GM19043 (cell line): ENCODE results near the gene LPO.

Source experiments
- ATAC-seq: cut with Tn5 transposase; IDR thresholded peaks from one replicate; pipeline ENCODE4 v1.9.1; 2021; ENCODE audit warnings: low read depth; ENCODE audit not compliant: unreplicated experiment

The LPO gene

DNA sequence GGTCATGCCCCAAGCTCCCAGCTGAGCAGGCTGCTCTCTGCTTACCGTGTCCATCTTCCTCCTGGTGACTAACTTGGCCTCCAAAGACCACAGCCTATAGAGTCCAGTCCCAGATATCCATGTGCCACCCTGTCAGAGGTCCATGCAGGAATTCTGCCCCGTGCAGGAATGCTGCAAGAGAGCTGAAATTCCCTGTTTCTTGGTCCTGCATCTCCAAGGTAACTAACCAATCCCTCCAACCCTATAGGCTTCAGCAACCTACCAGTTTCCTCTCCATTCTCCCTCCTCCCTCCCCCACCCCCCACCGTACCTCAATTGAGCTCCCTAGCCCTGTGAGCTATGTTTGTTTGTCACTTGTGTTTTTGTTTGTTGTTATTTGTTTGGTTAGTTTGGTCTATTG lies 9.7 kb upstream of the LPO start:
- no peak for ATAC-seq

DNA sequence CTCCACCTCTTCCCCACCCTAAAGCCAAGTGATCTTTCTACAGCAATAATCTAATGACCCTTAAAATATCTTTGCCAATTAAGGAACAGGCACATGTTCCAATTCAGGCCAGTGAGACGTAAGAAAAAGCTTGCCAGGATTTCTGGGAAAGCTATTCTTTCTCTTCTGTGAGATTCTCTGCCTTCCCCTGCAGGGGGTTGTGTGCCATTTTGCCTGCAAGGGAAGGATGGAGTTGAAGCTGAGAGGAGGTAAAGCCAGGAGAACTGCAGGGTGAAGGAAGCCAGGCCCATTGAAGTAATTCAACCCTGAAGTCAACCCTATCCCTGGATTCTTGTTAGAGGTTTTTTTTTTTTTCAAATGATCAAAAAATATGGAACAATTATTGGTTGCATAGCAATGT lies 9.0 kb upstream of the LPO start:
- ATAC-seq: no peak

DNA sequence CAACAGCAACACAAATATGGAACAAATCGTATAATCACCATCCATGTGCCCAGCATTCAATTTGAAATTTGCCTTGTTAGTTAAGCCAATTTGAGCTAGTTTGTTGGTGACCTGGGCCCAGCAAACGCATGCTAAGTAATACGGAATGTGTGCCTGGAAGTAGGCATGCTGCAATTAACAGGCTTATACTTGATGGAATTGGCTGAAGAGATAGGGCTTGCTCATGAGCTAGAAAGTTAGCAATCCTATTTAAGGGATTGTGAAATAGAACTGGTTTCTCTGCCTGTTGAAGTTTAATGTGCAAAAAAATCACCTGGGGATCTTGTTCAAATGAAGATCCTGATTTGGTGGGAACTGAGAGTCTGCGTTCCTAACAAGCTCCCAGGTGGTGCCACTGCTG lies 8.5 kb upstream of the LPO start:
- ATAC-seq: no peak

DNA sequence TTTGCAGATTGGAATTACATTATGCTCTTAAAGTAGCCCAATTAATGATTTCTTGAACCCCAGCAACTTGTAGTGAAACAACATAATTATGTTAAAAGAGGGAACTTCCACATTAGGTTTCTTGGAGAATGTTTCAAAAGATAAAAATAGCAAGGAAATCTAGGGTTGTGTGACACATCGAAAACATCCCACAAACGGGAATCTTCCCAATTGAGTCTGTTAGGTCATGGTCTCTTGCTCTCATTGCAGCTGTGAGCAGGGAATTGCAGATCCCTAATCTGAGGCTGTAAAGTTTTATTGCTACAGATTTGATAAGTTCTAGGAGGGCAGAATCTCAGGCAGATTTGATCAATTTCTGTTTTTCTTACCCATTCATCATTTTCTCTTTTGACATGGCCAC lies 6.7 kb upstream of the LPO start:
- ATAC-seq: no peak

DNA sequence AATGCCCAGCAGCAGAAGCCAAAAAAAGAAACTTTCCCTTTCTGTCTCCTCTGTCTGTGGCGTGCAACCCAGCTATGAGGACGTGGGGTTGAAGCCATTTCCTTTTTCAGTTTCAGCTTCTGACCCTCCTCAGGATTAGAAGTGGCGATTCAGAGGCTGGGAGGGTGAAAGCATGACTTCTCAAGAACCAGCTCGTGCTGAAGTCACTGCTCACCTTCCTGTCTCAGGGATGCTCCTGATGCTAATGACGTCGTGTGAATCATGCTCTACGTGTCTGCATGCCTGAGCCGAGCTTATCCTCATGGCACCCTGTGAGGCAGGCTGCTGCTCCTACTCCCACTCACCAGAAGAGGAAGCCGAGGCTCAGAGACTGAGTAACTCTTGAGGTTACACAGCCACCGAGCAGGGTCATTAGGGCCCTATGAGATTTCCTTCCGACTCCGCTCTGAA lies 5.7 kb upstream of the LPO start:
- ATAC-seq: peak; percentile 72

DNA sequence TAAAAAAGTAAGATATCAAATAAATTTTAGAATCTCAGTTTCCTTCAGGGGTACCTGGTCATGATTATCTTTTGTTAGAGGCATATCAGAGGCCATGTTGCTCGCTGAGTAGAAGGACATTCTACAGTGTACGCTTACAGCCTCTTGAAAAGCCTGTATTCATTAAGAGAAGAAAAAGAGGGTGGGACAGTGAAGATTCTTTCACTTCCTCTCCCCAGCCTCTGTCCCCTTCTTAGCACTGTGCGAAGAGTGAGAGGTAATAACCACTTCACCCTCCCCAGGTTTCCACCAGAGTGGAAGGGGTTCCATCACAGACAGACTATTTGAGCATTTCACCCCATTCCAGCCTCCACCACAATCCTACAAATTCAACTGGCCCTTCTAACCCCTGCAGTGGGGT lies 4.8 kb upstream of the LPO start:
- ATAC-seq: peak; percentile 61

DNA sequence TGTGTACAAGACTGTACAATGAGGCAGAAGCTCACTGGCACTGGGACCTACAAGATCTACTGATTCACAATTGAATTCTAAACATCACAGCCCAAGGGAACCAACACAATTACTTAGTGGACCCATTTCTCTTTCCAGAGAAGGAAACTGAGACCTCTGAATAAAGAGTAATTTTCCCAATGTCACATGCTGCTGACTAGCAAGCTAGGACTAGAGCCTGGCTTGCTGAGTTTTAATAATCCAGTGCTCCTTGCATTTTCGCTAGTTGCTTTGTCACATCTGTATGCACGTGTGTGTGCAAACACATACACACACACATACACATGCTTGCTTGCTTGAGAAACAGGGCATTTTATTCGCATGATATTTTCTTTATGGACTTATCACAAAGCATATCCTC lies 3.9 kb upstream of the LPO start:
- no peak for ATAC-seq

DNA sequence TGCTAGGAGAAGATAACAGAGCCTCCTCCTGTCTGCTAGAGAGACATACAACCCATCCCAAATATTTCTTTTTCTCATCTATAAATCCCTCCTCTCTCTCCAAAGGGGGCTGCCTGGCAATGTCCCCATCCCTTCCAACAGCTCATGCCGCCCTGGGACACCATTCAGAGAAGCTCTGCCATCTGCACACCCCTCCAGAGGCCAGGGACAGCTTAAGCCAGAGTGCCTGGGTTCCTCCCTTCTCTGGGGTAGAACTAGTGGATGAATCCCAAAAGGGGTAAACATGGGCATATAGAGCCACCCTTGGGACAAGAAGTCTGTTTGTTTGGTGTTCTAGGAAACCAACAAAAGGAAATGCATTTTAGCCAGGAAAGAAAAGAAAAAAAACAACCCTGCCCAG lies 2.6 kb upstream of the LPO start:
- ATAC-seq: no peak

DNA sequence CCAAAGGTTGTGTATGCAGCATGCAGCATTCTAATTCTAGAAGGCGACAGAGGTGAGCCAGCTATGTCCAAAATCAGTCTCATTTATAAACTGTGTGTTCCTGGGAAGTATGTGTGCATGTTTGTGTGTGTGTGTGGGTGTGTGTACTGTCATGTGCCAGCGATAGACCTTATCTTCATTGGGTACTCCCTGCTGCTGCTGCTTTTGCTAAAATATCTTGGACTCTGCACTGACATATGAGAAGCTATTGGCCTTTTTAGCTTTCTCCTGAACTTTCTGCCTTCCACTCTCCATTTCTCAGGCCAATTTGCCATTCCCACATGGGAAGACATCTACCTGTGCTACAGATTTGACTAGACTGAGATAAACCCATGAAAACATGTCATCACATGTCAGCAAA lies 2.0 kb upstream of the LPO start:
- ATAC-seq: no peak

DNA sequence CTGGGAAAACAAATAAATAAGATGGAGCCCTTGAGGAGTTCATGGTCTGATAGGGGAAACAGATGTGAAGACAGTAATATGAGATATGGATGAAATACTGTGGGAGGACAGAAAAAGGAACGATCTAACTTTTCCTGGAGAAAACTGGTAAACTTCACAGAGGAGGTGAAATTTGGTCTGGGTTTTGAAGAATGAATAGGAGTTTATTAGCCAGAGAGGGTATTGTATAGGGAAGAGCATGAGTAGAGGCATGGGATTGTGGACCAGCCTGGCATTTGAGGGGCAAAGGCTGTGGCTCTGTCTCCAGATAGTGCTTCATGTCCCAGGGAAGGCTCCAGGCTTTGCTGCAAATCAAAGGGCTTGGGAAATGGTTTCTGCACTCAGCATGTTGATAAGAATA lies 1.6 kb downstream of the LPO start:
- ATAC-seq: no peak

DNA sequence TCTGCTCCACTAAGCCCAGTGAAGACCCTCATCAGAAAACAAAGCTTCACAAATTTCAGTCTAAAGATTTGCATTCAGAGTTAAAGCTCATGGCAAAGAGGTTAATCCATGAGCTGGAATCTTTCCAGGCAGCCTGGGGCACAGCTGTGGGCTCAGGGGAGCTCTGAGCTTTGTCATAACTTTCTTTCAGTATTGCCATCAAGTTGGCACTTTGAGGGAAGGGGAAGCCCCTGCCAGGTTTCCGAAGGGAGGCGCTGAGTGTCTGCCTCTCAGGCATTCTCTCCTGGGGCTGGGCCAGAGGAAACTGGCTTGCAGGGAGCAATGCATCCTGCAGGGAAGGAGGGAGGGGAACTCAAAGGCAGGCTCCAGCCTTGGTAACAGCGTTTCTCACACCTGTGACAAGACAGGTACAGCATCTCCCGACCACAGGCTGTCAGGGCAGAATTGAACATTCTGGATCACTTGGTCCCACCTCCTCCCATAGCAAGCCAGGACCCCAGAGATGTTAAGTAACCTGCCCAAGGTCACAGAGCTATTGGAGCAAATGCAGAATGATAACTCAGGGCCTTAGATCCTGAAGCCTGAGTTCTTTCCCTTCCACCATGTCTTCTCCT lies 3.9 kb downstream of the LPO start:
- no peak for ATAC-seq

DNA sequence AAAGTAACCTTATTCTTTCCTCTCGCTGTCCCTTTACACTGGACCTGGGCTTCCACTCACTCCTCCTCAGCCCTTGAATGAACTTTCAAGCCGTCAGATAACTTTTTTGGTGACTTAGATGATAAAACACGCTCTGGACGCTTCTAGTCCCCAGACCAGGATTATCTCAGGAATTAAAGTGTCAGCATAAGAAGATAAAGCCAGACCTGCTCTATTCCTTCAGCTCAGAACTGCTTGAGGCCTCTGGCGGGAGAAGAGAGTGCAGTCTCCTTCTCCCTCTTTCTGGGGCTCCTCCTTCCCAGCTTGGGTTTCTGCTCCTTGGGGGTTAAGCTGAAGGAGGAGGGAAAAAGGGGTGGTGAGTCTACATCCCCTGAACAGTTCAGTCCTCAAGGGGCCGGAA lies 6.6 kb downstream of the LPO start:
- ATAC-seq: no peak

DNA sequence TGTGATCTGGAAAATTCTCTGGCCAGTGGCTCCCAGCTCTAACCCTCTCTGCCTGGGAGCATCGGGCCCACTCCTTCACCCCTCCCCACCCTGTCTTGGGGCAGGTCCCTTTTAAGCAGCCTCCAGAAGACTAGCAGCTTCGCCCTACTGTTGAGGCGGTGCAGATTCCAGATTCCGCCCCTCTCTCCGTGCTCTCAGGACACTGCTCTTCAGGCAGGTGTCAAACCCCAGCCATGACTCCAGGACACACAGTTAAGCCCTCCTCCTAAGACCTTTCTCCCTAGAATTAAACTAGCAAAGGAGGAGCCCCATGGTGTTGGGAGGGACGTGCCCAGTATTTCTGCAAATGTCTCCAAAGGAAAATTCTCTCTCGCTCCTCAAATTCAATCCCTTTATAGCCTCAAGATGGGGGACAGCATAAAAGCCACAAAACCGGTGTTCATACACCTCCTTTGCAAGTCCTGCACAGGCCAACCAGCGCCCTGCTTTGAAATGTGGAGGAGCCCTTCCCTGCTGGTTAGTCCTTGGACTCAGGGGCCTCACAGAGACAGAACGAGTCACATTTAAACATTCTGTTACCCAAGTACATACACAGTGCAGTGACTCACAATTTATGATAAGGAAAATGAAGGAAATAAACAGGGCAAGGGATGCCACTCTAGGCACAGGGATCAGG lies 7.2 kb downstream of the LPO start:
- ATAC-seq: no peak

DNA sequence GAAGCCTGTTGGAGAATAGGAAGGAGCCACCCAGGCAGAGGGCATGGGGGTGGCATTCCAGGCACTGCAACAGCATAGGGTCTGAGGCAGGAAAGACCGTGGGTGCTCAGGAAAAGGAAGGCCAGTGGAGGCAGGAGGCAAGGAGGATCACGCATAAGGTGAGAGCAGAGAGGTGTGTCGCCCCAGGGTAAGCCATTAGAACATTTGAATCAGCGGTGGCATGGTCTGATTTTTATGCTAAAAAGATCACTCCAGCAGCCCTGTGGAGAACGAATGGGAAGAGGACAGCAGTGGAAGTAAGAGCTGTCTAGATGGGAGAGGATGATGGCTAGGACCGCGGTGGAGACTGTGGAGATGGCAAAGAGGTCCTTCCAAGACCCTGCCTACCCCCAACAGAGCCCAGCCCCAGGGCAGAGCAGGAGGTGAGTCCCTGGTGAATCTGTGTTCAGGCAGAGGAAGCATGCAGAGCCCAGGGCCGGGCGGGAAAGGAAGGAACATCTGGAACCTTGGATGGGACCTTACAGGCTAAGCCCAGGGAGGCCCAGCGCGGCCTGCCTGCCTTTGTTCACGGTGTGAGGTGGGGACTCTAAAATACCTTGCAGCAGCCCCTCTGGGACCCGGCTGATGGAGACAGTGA lies 7.8 kb downstream of the LPO start:
- ATAC-seq: no peak

DNA sequence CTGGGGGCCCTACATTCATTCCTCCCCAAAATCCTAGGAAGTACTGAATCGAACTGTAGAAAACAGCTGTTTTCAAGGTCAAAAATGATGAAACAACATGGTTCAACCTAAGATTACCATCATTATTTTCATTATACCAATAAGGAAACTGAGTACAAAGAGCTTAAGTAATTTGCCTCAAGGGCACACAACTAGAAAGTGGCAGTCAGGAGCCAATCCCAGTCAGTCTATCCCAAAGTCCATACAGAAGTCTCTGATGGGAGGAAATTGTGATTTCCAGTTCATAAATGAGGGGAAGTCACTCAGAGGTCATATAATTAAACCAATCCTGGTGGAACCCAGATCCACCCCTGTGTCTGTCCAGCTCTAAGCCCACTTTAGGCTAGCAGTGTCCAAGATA lies 8.4 kb downstream of the LPO start:
- ATAC-seq: no peak

DNA sequence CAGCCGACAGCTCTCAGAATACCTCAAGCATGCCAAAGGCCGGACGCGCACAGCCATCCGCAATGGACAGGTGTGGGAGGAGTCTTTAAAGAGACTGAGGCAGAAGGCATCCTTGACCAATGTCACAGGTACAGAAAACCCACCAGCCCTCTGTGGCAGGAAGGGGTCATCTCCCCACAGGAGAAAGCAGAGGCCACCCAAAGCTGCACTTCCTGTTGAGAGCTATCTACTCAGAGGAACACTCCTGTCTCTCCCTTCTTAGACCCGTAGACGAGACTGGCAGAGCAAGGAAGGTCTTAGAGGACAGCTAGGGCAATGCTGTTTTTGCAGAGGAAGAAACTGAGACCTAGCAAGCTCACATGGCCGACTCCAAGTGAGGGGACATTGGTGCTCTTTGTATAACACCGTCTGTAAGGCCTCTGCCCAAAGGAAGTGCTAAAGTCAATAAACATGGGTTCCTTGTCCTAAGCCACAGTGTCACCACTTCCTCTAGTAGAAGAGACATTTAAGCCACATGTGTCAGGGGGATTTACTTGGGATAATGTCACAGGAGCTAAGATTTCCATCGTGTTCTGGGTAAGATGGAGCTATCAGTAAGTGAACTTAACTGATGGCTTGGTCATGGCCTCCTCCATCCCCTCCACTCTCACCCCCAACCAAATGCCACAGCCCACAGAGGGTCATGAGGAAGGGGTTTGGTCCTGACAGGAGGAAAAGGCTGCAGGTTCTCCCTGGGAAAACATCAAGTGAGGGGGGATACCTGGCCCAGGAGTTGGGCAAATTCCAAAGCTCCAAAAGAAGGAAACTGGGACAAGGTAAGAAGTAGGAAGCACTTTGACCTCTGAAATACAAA lies 9.4 kb downstream of the LPO start:
- no peak for ATAC-seq

DNA sequence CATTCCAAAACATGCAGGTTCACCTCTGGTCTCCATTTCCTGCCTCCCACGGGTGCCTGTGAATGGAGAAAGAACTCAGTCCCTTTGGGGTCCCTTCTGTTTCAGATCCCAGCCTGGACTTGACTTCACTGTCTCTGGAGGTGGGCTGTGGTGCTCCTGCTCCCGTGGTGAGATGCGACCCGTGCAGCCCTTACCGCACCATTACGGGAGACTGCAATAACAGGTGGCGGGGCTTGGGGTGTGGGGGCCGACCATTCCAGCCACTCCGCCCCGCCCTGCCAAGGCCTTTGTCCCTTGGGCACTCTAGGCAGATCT lies 10.5 kb downstream of the LPO start:
- no peak for ATAC-seq

DNA sequence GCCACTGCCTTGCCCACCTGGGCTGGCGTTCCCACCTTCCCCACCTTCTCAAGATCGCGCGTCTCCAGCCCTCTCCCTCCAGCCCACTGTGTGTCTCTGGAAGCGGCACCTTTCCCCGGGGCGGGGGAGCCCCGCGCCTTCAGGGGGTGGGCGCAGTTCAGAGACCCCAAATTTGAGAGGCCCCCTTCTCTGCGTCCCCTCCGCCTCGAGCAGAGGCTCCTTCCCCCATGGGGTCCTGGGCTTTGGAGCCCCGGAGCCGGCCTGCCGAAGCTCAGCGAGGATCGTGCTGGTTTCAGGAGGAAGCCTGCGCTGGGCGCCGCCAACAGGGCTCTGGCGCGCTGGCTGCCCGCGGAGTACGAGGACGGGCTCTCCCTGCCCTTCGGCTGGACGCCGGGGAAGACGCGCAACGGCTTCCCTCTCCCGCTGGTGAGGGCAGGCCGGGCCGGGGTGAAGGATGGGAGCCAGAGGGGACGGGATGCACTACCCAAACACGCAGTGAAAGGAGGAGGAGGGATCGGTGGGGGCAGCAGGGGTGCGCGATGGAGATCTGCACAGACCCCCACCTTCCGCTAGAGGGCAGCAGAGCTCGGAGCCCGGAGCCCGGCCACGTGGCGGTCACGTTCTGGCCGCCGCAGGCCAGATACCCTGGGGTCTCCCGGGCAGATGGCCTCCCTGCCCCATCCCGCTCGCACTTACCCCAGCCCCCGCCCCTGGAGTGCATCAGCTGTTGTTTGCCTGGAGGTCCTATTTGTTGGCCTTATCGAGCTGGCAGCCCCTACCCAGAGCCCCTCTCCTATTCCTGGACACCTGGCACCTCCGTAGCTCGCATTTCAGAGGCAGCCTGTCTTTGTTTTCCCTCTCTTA lies 11.1 kb downstream of the LPO start:
- no peak for ATAC-seq

DNA sequence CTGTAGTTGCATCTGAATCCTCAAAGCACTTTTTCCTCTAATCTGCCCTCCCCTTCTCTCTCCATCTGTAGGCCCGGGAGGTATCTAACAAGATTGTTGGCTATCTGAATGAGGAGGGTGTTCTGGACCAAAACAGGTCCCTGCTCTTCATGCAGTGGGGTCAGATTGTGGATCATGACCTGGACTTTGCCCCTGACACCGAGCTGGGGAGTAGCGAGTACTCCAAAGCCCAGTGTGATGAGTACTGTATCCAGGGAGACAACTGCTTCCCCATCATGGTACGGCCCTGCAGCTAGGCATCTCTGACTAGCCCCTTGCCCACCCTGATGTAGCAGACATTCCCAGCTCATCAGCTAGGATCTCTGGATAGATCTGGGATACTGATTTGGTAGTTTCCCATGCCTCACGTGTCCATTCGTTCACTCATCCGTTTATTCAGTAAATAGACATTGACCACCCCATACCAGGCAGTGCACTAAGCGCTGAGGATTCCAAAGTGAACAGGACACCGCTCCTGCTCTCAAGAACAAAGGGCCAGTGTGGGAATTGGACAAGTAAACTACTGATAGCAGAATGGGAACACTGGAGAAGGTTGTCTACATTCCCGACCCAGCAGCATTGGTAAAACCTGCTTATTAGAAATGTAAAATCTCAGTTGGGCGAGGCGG lies 12.1 kb downstream of the LPO start:
- ATAC-seq: no peak

DNA sequence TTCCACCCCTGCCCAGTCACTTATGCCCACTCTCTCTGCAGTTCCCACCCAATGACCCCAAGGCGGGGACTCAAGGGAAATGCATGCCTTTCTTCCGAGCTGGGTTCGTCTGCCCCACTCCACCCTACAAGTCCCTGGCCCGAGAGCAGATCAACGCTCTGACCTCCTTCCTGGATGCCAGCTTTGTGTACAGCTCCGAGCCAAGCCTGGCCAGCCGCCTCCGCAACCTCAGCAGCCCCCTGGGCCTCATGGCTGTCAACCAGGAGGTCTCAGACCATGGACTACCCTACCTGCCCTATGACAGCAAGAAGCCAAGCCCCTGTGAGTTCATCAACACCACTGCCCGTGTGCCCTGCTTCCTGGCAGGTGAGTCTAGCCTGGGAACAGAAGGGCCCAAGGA lies 13.8 kb downstream of the LPO start:
- no peak for ATAC-seq
